GM12801 (cell line): Measurements from ENCODE around the gene DMXL1.

ENCODE experiments used
- TF ChIP-seq, protein P1 (sequence below): IDR thresholded peaks from one replicate; pipeline ENCODE4 v1.5.1; 2011; ENCODE audit warnings: control low read depth; ENCODE audit not compliant: insufficient read length; ENCODE audit errors: extremely low read depth

DMXL1 gene

GRCh38 chr5:119291877-119292276 is 221.0 kb downstream of the DMXL1 start:
- TF ChIP-seq, protein P1, sequence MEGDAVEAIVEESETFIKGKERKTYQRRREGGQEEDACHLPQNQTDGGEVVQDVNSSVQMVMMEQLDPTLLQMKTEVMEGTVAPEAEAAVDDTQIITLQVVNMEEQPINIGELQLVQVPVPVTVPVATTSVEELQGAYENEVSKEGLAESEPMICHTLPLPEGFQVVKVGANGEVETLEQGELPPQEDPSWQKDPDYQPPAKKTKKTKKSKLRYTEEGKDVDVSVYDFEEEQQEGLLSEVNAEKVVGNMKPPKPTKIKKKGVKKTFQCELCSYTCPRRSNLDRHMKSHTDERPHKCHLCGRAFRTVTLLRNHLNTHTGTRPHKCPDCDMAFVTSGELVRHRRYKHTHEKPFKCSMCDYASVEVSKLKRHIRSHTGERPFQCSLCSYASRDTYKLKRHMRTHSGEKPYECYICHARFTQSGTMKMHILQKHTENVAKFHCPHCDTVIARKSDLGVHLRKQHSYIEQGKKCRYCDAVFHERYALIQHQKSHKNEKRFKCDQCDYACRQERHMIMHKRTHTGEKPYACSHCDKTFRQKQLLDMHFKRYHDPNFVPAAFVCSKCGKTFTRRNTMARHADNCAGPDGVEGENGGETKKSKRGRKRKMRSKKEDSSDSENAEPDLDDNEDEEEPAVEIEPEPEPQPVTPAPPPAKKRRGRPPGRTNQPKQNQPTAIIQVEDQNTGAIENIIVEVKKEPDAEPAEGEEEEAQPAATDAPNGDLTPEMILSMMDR = no peak

DNA sequence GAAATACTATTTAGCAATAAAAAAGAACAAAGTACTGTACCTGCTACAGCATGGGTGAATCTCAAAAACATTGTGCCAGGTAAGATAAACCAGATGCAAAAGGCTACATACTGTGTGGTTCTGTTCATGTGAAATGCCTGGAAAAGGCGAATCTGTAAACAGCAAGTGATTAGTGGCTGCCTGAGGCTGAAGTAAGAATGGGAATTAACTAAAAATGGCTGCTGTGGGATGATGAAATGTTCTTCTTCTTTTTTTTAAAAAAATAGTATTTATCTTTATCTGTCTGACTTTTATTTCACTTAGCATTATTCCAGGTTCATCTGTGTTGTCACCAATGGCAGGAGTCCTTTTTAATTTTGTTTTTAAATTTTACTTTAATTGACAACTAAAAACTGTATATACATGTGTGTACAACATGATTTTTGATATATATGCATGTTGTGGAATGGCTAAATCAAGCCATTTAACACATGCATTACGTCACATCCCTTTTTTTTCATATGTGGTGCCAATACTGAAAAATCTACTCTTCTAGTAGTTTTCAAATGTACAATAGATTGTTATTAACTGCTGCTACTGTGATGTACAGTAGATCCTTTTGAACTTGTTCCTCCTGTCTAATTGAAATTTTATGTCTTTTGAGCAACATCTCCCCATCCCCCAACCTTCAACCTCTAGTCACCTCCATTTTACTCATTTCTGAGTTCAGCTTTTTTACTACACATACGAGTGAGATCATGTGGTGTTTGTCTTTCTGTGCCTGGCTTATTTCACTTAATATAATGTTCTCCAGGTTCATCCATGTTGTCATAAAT is 222.0 kb downstream of the DMXL1 start:
- TF ChIP-seq, protein P1 = no peak

GRCh38 chr5:119293516-119293829 is 222.6 kb downstream of the DMXL1 start:
- TF ChIP-seq, protein P1 = no peak
